Stimulated activated naive CD8-positive, alpha-beta T cell treated with anti-CD3 and anti-CD28 coated beads, Interleukin-15, Interleukin-2, amounts not matched to agents 100 U/mL and 50 U/mL, for 24 hours (primary cell): ENCODE measurements around the gene ACTA2.
A peak's percentile ranks its signal among the peaks of the same experiment; 100 is the strongest.

Experiments used
- ATAC-seq: fragments of 150-1000 bp; cut with Tn5 transposase; one replicate; pipeline ENCODE4 v1.10.0; 2021
- DNase-seq: peaks from one replicate; pipeline ENCODE4 v3.0.0; 2021

ACTA2 gene

GRCh38 chr10:88890681-88891381 lies 61.7 kb downstream of the ACTA2 start:
- DNase-seq (no peak), ATAC-seq (no peak)

GRCh38 chr10:88889559-88890337 lies 62.8 kb downstream of the ACTA2 start:
- ATAC-seq: no peak

GRCh38 chr10:88888810-88889445 lies 63.6 kb downstream of the ACTA2 start:
- DNase-seq (no peak), ATAC-seq (no peak)

More at GRCh38 chr10:88889559-88890337, 62.8 kb downstream of the ACTA2 start:
- no peak for DNase-seq

- ATAC-seq (peak; percentile 95), DNase-seq (no peak)
Observed at GRCh38 chr10:88886557-88886956, 66.0 kb downstream of the ACTA2 start.
